HG03097 (cell line): Measurements from ENCODE around the gene GSAP.
"Not testable (repeated sequence)": the region's sequence is repeated elsewhere in the genome, so short reads cannot be mapped to it uniquely, and the experiment has no call there.

Experiments
- ATAC-seq: cut with Tn5 transposase; IDR thresholded peaks from one replicate; pipeline ENCODE4 v1.9.1; 2021; ENCODE audit not compliant: unreplicated experiment, low FRiP score

The GSAP gene

DNA sequence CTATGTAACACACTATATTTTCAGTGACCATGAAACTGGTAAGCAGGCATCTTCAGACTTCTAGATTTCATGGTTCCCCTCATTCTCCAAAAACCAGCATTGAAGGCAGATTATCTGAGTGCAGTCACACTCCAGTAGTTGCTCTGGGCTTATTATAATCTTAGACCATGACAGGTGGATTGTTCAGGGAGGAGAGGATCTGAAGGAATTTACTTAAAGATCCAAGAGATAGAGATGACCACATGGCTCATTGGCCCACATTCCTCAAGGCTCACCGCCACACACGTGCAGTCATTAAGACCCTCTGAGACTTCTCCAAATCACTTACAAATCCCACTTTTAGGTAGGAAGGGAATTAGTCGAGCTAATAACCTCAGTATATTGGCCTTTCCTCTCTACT lies 55.2 kb downstream of the GSAP start:
- no peak for ATAC-seq

DNA sequence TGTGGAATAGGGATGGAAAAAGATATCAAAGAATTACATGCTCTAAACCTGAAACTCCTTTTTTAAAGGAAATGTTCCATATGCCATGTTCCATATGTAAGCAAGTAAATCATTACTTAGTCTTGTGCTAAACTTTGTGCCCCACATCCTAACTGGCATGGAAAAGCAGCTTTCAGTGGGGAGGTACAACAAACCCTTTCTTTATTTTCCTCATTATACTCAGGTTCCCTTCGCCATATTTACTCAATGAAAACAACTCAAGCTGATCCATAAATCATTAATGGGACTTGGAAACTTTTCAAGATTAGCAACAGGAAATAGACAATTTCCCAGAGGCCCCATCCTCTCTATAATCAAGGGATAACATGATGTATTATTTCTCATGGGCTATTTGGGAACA lies 56.0 kb downstream of the GSAP start:
- ATAC-seq: no peak

DNA sequence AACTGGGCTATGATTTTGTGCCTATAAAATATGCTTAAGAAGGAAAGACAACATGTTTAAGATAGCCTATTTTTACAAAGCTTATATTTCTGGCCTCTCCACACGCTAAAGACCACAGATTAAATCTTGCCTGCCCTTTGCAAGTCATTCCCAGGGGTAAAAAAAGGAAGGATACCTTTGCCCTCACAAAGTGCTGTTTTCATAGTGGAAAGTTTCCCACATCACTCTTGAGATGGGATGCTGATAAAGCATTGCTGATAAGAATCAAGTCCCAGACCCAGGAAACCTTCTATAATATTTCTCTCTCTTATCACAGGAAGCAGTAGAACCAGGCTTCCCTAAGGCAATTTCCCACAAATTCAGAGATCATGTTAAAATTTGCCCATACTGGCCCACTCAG lies 56.5 kb downstream of the GSAP start:
- ATAC-seq: no peak

DNA sequence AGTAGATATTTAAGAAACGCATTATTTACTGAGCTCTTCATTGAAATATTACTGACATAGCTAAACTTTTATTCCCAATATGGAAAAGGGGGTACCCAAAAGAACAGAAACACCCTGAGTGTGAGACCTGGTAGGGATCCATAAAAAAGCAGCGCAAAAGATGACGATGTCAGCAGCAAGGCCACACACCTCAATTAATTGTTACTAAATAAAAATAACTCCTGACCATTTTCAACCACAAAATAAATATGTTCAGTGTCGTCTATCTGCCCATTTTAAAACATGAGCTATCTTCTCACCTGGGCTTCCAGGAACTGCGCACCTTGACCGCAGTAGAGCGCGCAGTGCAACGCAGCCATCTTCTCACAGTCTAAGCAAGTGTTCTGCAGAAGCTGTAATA lies 61.2 kb downstream of the GSAP start:
- ATAC-seq: no peak

DNA sequence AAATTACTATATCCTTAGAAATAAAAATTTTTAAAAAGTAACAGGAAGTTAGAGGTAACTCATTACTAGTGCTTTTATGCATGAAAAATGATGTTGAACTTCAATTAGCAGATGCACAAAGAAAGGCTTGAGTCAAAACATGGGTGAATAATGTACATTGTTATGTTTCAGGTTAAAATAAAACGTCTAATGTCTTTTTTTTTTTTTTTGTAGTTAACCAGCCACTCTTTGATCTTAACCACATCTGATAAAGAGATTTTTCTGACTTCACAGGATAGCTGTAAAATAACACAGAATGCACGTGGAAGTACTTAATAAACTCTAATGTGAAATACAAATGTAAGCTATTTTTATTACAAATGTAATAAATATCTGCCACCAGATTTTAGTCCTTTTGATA lies 61.7 kb downstream of the GSAP start:
- ATAC-seq: no peak

DNA sequence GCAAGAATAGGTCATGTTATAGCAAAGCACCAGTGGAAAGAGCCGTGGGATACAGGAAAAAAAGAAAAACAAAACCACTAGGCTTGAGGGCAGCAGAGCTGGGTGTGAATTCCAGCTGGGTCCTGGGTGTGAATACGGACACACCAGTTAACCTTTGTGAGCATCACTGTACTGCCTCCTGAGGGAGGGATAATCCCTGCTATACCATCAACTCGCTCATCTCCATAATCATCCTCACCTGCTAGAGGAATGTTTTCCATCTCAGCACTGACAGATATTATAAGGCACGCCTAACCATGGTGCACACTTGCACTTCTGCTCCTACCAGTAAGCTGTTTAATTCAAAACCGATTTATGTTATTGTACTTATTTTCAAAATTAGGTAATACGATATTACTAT lies 62.2 kb downstream of the GSAP start:
- no peak for ATAC-seq

DNA sequence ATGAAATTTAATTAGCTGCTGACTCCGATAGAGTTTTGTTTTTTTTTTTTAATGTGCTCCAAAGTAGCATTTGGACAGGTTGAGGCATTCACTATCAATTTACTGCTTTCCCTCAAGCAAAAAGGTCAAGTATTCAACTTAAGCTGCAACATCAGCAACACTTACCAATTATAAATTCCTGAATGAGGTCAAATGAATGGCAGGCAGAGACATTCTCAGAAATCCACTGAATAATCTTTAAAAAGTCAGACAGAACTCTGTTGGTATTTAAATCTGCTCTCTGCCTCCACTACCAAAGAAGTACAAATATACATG lies 62.8 kb downstream of the GSAP start:
- ATAC-seq: no peak

DNA sequence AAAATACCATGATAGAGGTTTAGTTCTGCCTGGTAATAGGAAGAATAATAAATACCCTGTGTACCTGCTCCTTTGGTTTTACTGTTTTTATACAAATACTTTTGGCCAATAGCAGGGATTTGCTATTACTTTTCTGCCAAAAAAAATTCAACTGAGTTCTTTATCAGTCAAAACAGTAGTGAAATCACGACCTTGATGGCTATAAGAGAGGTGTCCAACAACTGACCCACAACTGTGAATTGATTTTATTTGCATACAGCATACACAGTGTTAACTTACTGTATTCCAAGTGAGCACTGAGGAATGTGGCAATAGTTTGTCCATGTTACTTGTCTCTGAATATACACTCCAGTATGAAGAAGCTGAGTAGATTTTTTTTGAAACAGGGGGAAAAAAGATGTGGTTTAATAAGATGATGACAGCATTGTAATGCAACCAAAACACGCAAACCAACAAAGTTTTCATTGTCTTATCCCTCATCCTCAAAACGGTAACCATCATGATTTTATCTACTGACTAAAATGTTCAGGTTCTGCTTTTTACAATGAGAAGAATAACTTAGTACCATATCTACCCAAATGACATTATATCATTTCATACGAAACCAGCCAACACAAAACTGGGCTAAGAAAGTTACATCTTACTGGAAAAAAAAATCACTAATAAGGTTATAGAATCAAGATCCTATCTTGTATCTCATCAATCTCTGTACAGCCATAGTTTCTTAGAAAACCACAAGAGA lies 63.3 kb downstream of the GSAP start:
- ATAC-seq: no peak

DNA sequence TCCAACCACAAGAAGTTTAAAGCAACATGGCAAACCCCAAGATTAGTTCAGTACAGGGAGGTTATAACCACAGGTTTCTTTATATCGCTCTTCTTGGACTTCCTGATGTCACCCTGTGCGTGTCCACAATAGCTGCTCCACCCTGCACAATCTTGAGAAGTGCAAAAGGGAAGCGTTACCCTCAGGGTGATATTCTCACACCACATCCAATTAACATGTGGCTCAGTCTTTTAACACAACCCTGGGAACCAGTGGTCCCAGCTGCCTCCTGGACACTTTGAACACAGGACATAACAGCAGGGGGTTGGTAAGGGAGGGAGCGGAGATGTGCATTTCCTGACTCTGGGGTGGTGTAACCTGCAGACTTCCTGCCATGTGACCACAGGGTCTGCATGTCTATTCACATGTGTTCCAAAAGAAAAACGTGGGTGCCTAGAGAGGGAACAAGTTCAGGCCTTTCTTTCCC lies 64.6 kb downstream of the GSAP start:
- peak; percentile 94 for ATAC-seq

DNA sequence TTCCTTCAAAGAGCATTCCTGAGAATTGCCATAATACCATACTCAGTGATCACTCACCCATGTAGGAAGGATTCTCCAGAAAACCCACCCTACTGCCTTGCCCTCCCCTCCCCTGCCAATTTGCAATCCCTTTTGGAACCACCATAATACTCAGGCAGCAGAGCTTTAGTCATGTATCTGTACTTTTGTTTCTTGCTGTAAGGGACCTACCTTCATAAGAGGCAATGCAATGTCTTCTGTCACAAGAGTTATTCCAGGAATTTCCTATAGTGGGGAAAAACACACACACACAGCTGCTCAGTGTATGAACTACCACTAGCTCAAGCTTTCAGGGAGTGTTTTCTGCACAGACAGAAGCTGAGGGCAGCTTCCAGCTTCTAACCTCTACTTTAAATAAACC lies 67.0 kb downstream of the GSAP start:
- no peak for ATAC-seq

DNA sequence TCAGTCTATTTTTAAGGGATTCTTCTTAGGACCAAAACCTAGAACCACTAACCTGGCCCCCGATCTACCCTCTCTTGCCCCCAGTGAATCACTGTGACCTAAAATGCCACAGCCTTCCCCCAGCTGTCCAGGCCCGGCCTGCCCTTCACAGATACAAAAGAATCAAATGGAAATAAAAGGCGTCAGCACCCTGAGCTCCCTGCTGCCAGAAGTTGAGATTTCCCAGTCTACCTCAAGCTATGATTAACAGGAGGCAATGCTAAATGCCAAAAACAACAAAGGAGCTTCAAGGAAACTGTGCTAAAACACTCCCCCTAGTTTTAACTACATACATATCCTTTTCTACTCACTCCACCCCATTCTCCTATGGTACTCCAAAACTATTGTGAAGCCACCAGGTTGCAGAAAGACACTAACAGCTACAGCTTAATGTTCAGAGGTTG lies 67.8 kb downstream of the GSAP start:
- ATAC-seq: no peak

DNA sequence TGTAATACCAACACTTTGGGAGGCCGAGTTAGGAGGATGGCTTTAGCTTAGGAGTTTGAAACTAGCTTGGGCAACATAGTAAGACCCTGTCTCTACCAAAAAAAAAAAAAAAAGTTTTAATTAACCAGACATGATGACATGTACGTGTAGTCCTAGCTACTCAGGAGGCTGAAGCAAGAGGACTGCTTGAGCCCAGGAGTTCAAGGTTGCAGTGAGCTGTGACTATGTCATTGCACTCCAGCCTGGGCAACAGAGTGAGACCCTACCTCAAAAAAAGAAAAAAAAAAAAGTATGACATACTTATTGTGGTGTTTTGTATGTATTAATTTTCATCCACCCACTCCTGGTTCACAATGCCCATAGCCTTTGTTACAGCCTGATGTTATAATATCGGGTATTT lies 69.7 kb downstream of the GSAP start:
- no peak for ATAC-seq

DNA sequence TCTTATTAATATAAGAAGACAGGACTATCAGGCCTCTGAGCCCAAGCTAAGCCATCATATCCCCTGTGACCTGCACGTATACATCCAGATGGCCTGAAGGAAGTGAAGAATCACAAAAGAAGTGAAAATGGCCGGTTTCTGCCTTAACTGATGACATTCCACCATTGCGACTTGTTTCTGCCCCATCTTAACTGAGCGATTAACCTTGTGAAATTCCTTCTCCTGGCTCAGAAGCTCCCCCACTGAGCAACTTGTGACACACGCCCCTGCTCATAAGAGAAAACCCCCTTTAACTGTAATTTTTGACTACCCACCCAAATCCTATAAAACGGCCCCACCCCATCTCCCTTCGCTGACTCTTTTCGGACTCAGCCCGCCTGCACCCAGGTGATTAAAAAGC lies 70.7 kb downstream of the GSAP start:
- ATAC-seq: not testable (repeated sequence)

DNA sequence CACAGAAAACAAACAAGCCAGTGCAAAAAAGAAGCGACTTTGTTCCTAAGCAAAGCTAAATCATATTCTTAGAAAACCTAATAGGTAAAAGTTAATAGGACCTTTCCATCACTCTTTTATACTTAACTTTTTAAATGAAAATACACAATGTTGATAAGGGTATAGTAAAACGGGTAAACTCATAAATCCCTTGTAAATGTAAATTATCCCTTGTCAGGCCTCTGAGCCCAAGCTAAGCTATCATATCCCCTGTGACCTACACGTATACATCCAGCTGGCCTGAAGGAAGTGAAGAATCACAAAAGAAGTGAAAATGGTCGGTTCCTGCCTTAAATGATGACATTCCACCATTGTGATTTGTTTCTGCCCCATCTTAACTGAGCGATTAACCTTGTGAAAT lies 76.4 kb downstream of the GSAP start:
- ATAC-seq: no peak

DNA sequence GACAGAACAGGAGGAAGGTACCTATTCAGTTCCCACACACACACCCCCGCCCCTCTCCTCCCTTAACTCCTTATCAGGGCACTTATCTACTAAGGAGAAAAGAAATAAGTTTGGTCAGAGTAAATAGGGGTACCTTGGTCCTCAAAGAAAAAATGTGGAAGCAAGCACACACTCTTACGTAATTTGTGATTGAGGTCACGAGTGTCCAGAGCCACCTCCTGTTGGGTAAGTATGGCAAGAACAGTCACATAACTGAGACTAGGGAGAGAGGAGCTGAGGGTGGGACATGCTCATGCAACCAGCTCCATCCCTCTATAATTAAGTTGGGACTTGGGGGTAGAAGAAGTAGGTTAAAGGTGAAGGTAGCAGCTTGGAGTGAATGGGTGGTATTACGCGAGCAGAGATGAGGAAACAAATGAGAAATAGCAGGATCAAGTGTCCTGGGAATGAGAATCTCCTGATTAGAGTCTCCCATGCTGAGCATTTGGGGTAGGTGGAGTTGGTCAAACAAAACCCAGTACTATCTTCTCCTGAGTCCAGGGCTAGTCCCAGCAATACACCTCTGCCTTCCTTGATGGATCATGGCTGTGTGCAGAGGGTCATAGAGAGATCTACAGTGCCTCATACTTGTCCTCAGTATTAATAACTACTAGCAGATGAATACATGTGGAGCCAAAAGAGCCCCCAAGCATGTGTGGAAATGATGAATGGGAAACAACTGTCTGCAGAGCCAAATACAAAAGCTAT lies 77.1 kb downstream of the GSAP start:
- ATAC-seq: no peak

DNA sequence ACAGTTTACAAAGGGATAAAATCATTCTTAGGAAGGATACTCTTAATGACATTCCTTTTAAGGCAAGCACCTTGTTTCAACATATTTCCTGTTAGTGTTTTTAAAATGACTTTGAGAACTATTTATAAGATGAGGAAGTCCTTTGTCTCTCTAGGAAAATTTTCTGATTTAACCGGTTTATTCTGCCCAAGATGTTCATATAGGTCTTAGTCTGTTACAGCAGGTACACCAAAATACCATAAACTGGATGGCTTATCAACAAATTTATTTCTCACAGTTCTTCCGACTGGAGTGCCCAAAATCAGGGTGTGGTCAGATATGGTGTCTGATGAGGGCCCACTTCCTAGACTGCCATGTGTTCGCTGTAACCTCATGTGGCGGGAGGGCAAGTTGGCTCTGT lies 77.9 kb downstream of the GSAP start:
- no peak for ATAC-seq

DNA sequence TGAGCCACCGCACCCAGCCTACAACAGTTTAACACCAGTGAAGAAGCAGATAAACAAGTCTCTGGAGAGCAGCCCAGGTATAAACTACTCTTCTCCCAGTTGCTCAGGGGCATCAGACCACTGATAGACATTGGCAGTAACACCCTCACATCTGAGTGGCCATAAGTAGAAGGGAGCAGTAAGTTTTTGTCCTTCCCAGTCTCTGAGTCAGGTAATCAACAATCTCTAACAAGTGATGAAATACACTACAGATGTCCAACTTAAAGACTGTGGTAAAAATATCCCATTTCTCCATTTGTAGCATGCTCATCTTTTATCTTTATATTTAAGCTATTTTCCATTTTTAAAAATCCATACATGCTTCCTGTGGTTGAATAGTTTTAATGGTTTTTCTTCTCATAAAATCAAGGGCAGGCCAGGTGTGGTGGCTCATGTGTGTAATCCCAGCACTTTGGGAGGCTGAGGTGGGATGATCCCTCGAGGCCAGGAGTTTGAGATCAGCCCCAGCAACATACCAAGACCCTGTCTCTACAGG lies 78.6 kb downstream of the GSAP start:
- no peak for ATAC-seq

DNA sequence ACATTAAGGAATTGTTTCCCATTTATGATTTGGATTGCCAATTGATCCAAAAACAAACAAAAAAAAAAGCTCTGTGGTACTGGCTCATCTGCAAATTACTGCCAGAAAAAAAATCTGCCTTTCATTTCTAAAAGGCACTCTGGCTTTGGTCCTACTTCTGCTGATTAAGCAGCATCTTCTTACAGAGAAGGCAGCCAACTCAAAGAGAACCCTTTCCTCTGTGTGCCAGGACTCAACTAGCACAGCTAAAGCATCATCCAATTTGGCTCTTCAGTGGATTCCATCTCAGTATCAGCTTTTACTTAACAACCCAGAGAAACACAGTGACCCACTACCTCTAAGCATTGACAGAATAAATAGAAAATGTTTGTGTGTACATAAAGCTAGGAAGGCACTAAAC lies 80.6 kb downstream of the GSAP start:
- no peak for ATAC-seq

DNA sequence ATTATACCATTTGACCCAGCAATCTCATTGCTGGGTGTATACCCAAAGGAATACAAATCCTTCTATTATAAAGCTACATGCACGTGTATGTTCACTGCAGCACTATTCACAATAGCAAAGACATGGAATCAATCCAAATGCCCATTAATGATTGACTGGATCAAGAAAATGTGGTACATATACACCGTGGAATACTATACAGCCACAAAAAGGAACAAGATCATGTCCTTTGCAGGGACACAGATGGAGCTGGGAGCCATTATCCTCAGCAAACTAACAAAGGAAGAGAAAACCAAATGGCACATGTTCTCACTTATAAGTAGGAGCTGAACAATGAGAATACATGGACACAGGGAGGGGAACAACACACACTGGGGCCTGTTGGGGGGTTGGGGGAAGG lies 82.1 kb downstream of the GSAP start:
- ATAC-seq: not testable (repeated sequence)

DNA sequence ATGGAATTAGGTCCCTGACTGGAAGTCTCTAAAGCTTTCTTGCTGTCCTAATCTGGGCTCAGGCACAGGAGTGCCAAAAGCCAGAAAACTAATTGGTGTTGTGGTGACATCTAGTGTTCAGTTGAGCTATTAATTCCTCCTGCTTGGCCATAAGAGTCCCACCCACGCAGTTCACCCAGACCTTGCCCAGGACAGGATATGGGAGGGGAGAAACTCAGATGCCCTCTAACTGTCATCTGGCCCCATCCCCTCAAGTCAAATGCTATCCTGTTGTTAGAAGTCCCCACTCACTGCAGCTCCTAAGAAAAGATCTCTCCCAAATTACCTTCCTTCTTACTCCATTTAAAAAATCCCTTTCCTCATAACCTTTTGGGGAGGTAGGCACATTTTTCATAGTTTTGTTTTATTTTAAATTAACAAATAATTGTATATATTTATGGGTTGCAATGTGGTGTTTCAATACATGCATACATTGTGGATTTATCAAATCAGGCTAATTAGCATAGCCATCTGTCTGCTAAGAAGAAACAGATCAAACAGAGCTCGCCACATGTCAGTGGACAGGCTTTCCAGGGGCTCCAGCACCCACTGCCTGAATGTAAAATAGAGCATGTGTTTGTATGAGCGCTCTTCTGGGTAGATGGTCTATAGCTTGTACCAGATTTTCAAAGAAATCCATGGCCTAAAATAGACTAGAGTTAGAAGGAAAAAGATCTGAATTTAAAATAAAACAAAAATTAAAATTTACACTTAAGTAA lies 84.0 kb downstream of the GSAP start:
- peak; percentile 65 for ATAC-seq

DNA sequence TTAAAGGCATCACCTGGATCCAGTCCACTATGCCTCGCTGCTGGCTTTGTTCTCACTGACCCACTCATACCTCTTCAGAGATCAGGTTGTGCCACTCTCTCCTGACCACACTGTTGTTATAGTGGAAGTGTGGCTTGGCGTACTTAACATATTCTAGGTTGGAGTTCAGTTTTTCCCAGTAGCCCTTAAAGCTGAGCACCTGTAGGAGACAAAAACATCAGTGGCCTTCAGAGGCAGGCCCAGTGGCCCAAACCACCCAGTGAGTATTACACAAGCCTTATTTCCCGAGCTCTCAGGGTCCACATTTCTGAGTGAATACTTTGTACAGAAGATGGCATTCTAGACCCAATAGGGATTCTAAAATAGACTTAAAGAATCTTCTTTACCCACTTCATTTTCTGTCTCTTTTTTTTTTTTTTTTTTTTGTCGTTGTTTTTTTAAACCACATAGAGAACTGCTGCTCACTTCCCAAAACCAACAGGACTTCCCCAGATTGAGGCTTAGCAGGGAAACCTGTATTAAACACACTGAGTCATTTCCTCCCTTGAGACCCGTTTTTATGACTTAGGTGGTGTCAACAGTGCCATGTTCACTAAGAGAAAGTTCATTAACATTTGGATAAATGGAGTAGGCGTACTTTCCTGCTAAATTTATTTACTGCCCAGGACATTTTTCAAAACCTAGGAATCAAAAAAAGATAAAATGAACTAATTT lies 85.8 kb downstream of the GSAP start:
- peak; percentile 39 for ATAC-seq
